ENCODE results near the gene MYRFL. TPM values are rescaled to one million over a fixed set of nuclear protein-coding genes. Genes with fewer than 3 reads are reported as not detected.

Gene MYRFL
- total RNA-seq, 1 donor from 2014 or later: 0.93 TPM

GRCh38 chr12:69810870-69811498 is 14.0 kb upstream of the MYRFL start:
- Mint-ChIP-seq H3K4me1 (ENCODE audit: low read depth) (no peaks in the 10 kb centered on the region), H3K27me3 (no peaks in the 10 kb centered on the region), H3K36me3 (ENCODE audit: insufficient read depth) (peaks cover 57% of the 10 kb centered on the region), H3K27ac (no peak overlapping the region), H3K4me3 (ENCODE audit: low read depth) (no peak overlapping the region), H3K9me3 (ENCODE audit: low read depth) (peaks cover 26% of the 10 kb centered on the region)
- TF ChIP-seq CTCF (IDR thresholded peaks at IDR 0.05; ENCODE audit: unreplicated experiment): no peak
- no peak for DNase-seq (ENCODE audit: low spot score, unreplicated experiment)

- TF ChIP-seq CTCF (IDR thresholded peaks at IDR 0.05; ENCODE audit: unreplicated experiment): no peak
- peaks cover 26% of the 10 kb centered on the region for H3K36me3 Mint-ChIP-seq (ENCODE audit: insufficient read depth)
Observed at GRCh38 chr12:69816082-69816481, 8.9 kb upstream of the MYRFL start.

GRCh38 chr12:69821032-69821455 is 4.0 kb upstream of the MYRFL start:
- no peak for DNase-seq (ENCODE audit: low spot score, unreplicated experiment)
- Mint-ChIP-seq H3K27me3 (no peaks in the 10 kb centered on the region), H3K4me1 (ENCODE audit: low read depth) (peaks cover 3% of the 10 kb centered on the region), H3K4me3 (ENCODE audit: low read depth) (no peak overlapping the region), H3K27ac (peak overlapping the region; percentile 33), H3K9me3 (ENCODE audit: low read depth) (no peaks in the 10 kb centered on the region), H3K36me3 (ENCODE audit: insufficient read depth) (peaks cover 9% of the 10 kb centered on the region)
- TF ChIP-seq CTCF (IDR thresholded peaks at IDR 0.05; ENCODE audit: unreplicated experiment): no peak

More at GRCh38 chr12:69816082-69816481, 8.9 kb upstream of the MYRFL start:
- H3K27me3 Mint-ChIP-seq: no peaks in the 10 kb centered on the region
- peaks cover under 1% of the 10 kb centered on the region for H3K9me3 Mint-ChIP-seq (ENCODE audit: low read depth)
- no peak for DNase-seq (ENCODE audit: low spot score, unreplicated experiment)
- no peak overlapping the region for H3K4me3 Mint-ChIP-seq (ENCODE audit: low read depth)
- peaks cover 2% of the 10 kb centered on the region for H3K4me1 Mint-ChIP-seq (ENCODE audit: low read depth)
- no peak overlapping the region for H3K27ac Mint-ChIP-seq

- no peak overlapping the region for H3K4me3 Mint-ChIP-seq (ENCODE audit: low read depth)
- H3K36me3 Mint-ChIP-seq (ENCODE audit: insufficient read depth): peaks cover 6% of the 10 kb centered on the region
- H3K4me1 Mint-ChIP-seq (ENCODE audit: low read depth): peaks cover 3% of the 10 kb centered on the region
- H3K27me3 Mint-ChIP-seq: no peaks in the 10 kb centered on the region
- no peak for DNase-seq (ENCODE audit: low spot score, unreplicated experiment)
- TF ChIP-seq CTCF (IDR thresholded peaks at IDR 0.05; ENCODE audit: unreplicated experiment): no peak
- H3K9me3 Mint-ChIP-seq (ENCODE audit: low read depth): no peaks in the 10 kb centered on the region
- H3K27ac Mint-ChIP-seq: no peak overlapping the region
Observed at GRCh38 chr12:69821456-69822159, 3.4 kb upstream of the MYRFL start.

- no peak overlapping the region for H3K27ac Mint-ChIP-seq
- H3K36me3 Mint-ChIP-seq (ENCODE audit: insufficient read depth): peaks cover 3% of the 10 kb centered on the region
- H3K4me3 Mint-ChIP-seq (ENCODE audit: low read depth): no peak overlapping the region
- no peak for TF ChIP-seq CTCF (IDR thresholded peaks at IDR 0.05; ENCODE audit: unreplicated experiment)
- no peak for DNase-seq (ENCODE audit: low spot score, unreplicated experiment)
- H3K9me3 Mint-ChIP-seq (ENCODE audit: low read depth): no peaks in the 10 kb centered on the region
- peaks cover 3% of the 10 kb centered on the region for H3K4me1 Mint-ChIP-seq (ENCODE audit: low read depth)
- no peaks in the 10 kb centered on the region for H3K27me3 Mint-ChIP-seq
Observed at GRCh38 chr12:69822201-69822860, 2.7 kb upstream of the MYRFL start.
